ENCODE measurements around the gene PDLIM1.

Gene PDLIM1

GRCh38 chr10:95290461-95291364, at the start of gene PDLIM1:
Gene PDLIM1, minus strand, starts transcription at chr10:95291003. Its CDS starts 88 bp downstream, at chr10:95290915.
- TF ChIP-seq, protein P1, sequence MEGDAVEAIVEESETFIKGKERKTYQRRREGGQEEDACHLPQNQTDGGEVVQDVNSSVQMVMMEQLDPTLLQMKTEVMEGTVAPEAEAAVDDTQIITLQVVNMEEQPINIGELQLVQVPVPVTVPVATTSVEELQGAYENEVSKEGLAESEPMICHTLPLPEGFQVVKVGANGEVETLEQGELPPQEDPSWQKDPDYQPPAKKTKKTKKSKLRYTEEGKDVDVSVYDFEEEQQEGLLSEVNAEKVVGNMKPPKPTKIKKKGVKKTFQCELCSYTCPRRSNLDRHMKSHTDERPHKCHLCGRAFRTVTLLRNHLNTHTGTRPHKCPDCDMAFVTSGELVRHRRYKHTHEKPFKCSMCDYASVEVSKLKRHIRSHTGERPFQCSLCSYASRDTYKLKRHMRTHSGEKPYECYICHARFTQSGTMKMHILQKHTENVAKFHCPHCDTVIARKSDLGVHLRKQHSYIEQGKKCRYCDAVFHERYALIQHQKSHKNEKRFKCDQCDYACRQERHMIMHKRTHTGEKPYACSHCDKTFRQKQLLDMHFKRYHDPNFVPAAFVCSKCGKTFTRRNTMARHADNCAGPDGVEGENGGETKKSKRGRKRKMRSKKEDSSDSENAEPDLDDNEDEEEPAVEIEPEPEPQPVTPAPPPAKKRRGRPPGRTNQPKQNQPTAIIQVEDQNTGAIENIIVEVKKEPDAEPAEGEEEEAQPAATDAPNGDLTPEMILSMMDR (IDR thresholded peaks at IDR 0.05; ENCODE audit: low read length) = 0 out of 2 replicates have a peak, but pooled peaks have one; percentile 14
- TF ChIP-seq EZH2 (IDR thresholded peaks at IDR 0.05; ENCODE audit: borderline replicate concordance, low read length) = no peak
- Histone ChIP-seq H3K9me3 (ENCODE audit: low read length) (no peaks in the 10 kb centered on the region), H3K36me3 (ENCODE audit: insufficient read depth, low read length) (no peaks in the 10 kb centered on the region), H3K4me3 (ENCODE audit: low read depth, low read length, poor library complexity, severe bottlenecking) (peak within 1 kb of the TSS; percentile 82), H3K4me2 (ENCODE audit: low read length) (peak within 1 kb of the TSS; percentile 78), H3K9ac (ENCODE audit: low read length) (peak within 1 kb of the TSS; percentile 87), H3K9me2 (ENCODE audit: low read depth, low read length) (no peaks in the 10 kb centered on the region), H4K20me1 (ENCODE audit: insufficient read depth, low read length) (no peaks in the 10 kb centered on the region), H3K4me1 (ENCODE audit: insufficient read depth, low read length, severe bottlenecking) (peaks cover 66% of the 10 kb centered on the region), H2AFZ (ENCODE audit: low read length) (no peak within 1 kb of the TSS), H3K79me2 (ENCODE audit: insufficient read depth, low read length) (no peaks in the 10 kb centered on the region; the same call in 1 of the 2 replicates), H3K27ac (ENCODE audit: low read depth, low read length, poor library complexity, severe bottlenecking) (peak within 1 kb of the TSS; percentile 99), H3F3A (ENCODE audit: insufficient read depth, low read length) (0 out of 2 replicates have a peak, but pooled peaks cover 4% of the 10 kb centered on the region), H3K27me3 (ENCODE audit: insufficient read depth, low read length) (no peaks in the 10 kb centered on the region)

GRCh38 chr10:95339863-95340262, 49.1 kb upstream of the PDLIM1 start:
- Histone ChIP-seq H3K27ac (ENCODE audit: low read depth, low read length, poor library complexity, severe bottlenecking) (no peak overlapping the region), H3K4me3 (ENCODE audit: low read depth, low read length, poor library complexity, severe bottlenecking) (no peak overlapping the region), H3K36me3 (ENCODE audit: insufficient read depth, low read length) (no peaks in the 10 kb centered on the region), H3K4me1 (ENCODE audit: insufficient read depth, low read length, severe bottlenecking) (no peaks in the 10 kb centered on the region), H3K27me3 (ENCODE audit: insufficient read depth, low read length) (no peaks in the 10 kb centered on the region), H3K4me2 (ENCODE audit: low read length) (no peak overlapping the region), H2AFZ (ENCODE audit: low read length) (no peak overlapping the region), H3K9ac (ENCODE audit: low read length) (no peak overlapping the region), H3F3A (ENCODE audit: insufficient read depth, low read length) (no peaks in the 10 kb centered on the region), H3K9me3 (ENCODE audit: low read length) (no peaks in the 10 kb centered on the region), H3K9me2 (ENCODE audit: low read depth, low read length) (no peaks in the 10 kb centered on the region), H3K79me2 (ENCODE audit: insufficient read depth, low read length) (no peaks in the 10 kb centered on the region), H4K20me1 (ENCODE audit: insufficient read depth, low read length) (no peaks in the 10 kb centered on the region)
- TF ChIP-seq EZH2 (IDR thresholded peaks at IDR 0.05; ENCODE audit: borderline replicate concordance, low read length) = no peak
- TF ChIP-seq, protein P1 (IDR thresholded peaks at IDR 0.05; ENCODE audit: low read length) = no peak

DNA sequence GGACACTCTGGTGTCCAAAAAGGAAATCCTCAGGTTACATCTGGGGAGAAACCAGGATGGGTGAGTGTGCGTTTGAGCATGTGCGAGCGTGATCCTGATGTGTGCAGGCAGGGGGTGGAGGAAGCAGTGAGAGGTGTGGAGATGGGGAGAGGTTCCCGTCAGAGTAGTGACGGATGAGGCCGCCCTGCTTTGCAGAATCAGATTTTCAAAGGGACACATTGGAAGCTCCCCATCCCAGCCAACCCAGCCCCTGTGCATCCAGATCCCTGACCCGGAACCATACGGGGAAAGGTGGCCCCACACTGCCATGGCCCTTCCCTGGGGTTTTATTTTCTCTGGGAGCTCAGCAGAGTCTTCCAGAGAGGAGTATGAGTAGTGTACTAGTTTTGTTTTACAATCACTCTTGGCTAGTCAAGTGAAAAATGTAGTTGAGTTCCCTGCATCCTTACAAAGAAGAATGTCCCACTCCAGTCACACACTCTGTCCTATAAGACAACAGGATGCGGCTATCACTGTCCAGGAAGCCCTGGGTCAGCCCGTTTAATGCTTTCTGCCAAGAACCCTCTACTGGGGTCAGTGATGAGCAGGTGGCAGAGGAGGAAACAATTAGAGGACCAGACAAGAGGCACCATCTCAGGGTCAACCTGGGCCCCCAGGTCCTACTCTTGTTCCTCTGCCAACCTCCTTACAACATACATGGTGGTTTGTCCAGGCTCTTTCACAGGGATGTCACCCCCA, 46.8 kb upstream of the PDLIM1 start:
- H3K27ac ChIP-seq (ENCODE audit: low read depth, low read length, poor library complexity, severe bottlenecking) = no peak overlapping the region
- no peak overlapping the region for H2AFZ ChIP-seq (ENCODE audit: low read length)
- no peak overlapping the region for H3K4me3 ChIP-seq (ENCODE audit: low read depth, low read length, poor library complexity, severe bottlenecking)
- H3K27me3 ChIP-seq (ENCODE audit: insufficient read depth, low read length) = no peaks in the 10 kb centered on the region
- no peaks in the 10 kb centered on the region for H3F3A ChIP-seq (ENCODE audit: insufficient read depth, low read length)
- TF ChIP-seq EZH2 (IDR thresholded peaks at IDR 0.05; ENCODE audit: borderline replicate concordance, low read length) = no peak
- TF ChIP-seq, protein P1 (IDR thresholded peaks at IDR 0.05; ENCODE audit: low read length) = no peak
- H3K9me2 ChIP-seq (ENCODE audit: low read depth, low read length) = no peaks in the 10 kb centered on the region
- H4K20me1 ChIP-seq (ENCODE audit: insufficient read depth, low read length) = no peaks in the 10 kb centered on the region
- H3K9ac ChIP-seq (ENCODE audit: low read length) = no peak overlapping the region
- no peak overlapping the region for H3K4me2 ChIP-seq (ENCODE audit: low read length)
- no peaks in the 10 kb centered on the region for H3K4me1 ChIP-seq (ENCODE audit: insufficient read depth, low read length, severe bottlenecking)
- H3K9me3 ChIP-seq (ENCODE audit: low read length) = no peaks in the 10 kb centered on the region
- no peaks in the 10 kb centered on the region for H3K36me3 ChIP-seq (ENCODE audit: insufficient read depth, low read length)
- no peaks in the 10 kb centered on the region for H3K79me2 ChIP-seq (ENCODE audit: insufficient read depth, low read length)
